GM12891 (cell line): ENCODE data around the gene PPFIBP2.

Experiments
- PAX5 ChIP-seq: IDR thresholded peaks from 2 replicates; pipeline ENCODE4 v1.6.1; 2011; ENCODE audit warnings: low read length, moderate library complexity, mild to moderate bottlenecking; ENCODE audit not compliant: insufficient read depth, severe bottlenecking
- POLR2A ChIP-seq: IDR thresholded peaks from 2 replicates; pipeline ENCODE4 v1.6.1; 2011; ENCODE audit warnings: low read depth, low read length, control low read depth
- POLR2AphosphoS5 ChIP-seq: IDR thresholded peaks from 2 replicates; pipeline ENCODE4 v1.6.1; 2011; ENCODE audit warnings: low read depth, low read length, control low read depth
- TAF1 ChIP-seq: IDR thresholded peaks from 2 replicates; pipeline ENCODE4 v1.6.1; 2011; ENCODE audit warnings: low read depth, low read length, control low read depth

- TF ChIP-seq POLR2AphosphoS5 (no peak), TAF1 (no peak), POLR2A (no peak), PAX5 (no peak)
Observed at GRCh38 chr11:7642747-7643146, 128.9 kb downstream of the PPFIBP2 start.
